Gastroesophageal sphincter (tissue), 3 donors: Measurements from ENCODE around the gene B3GLCT.

Experiments used
- EP300 ChIP-seq: sonication (generic); formaldehyde crosslinking; IDR thresholded peaks from one replicate; pipeline ENCODE4 v1.6.1; 2017; ENCODE audit warnings: antibody characterized with exemption, mild to moderate bottlenecking
- POLR2A ChIP-seq, 2 donors: fragments of 450-650 bp; IDR thresholded peaks; one replicate each; pipeline ENCODE4 v1.6.1; 2017; ENCODE audit warnings: antibody characterized with exemption in 2 of 2, mild to moderate bottlenecking in 2 of 2, moderate library complexity in 1 of 2
- POLR2AphosphoS5 ChIP-seq: sonication (generic); formaldehyde crosslinking; IDR thresholded peaks from one replicate; pipeline ENCODE4 v1.6.1; 2017; ENCODE audit warnings: antibody characterized with exemption
- TF ChIP-seq, protein P1 (sequence below), 4 experiments: fragments of 200-600 bp in 2 of 4; fragments of 450-650 bp in 2 of 4; sonication (generic) in 1 of 4; IDR thresholded peaks; one replicate each; pipeline ENCODE4 v1.5.1; 2017 to 2019; ENCODE audit warnings: antibody characterized with exemption in 4 of 4, mild to moderate bottlenecking in 2 of 4, moderate library complexity in 2 of 4

DNA sequence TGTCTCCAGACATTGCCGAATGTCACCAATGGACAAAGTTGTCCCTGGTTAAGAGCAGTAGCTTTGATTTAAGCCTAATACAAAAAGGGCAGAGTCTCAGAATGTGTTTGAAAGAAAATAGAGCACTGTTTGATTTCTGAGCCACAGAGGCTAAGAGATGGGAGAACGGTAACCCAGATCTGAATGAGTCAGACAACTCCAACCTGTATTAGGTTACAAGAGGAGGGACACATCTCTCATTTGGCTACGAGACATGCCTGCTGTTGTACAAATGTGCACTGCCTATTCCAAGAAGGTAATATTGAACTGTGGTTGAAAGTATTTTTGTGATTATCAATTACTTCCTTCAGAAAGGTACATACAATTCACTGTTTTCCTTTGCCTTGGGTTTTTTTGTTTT lies 33.2 kb upstream of the B3GLCT start:
- no peak for TF ChIP-seq POLR2AphosphoS5
- TF ChIP-seq, protein P1, sequence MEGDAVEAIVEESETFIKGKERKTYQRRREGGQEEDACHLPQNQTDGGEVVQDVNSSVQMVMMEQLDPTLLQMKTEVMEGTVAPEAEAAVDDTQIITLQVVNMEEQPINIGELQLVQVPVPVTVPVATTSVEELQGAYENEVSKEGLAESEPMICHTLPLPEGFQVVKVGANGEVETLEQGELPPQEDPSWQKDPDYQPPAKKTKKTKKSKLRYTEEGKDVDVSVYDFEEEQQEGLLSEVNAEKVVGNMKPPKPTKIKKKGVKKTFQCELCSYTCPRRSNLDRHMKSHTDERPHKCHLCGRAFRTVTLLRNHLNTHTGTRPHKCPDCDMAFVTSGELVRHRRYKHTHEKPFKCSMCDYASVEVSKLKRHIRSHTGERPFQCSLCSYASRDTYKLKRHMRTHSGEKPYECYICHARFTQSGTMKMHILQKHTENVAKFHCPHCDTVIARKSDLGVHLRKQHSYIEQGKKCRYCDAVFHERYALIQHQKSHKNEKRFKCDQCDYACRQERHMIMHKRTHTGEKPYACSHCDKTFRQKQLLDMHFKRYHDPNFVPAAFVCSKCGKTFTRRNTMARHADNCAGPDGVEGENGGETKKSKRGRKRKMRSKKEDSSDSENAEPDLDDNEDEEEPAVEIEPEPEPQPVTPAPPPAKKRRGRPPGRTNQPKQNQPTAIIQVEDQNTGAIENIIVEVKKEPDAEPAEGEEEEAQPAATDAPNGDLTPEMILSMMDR (IDR thresholded peaks at IDR 0.05), result no peak
- TF ChIP-seq POLR2A (IDR thresholded peaks at IDR 0.05), result no peak
- no peak for TF ChIP-seq EP300
